NCI-H2171 (cell line): ENCODE data around the gene NDUFB10.
"Not testable (repeated sequence)": the region's sequence is repeated elsewhere in the genome, so short reads cannot be mapped to it uniquely, and the experiment has no call there.

Experiments used
- DNase-seq: peaks from one replicate; lab custom pipeline; 2025; lab: John Stamatoyannopoulos, UW

Gene NDUFB10

GRCh38 chr16:1959269-1960039 is at the start of gene NDUFB10:
Gene NDUFB10, plus strand, starts transcription at chr16:1959538. Its CDS starts 87 bp downstream, at chr16:1959625.
- peak; percentile 85 for DNase-seq

DNA sequence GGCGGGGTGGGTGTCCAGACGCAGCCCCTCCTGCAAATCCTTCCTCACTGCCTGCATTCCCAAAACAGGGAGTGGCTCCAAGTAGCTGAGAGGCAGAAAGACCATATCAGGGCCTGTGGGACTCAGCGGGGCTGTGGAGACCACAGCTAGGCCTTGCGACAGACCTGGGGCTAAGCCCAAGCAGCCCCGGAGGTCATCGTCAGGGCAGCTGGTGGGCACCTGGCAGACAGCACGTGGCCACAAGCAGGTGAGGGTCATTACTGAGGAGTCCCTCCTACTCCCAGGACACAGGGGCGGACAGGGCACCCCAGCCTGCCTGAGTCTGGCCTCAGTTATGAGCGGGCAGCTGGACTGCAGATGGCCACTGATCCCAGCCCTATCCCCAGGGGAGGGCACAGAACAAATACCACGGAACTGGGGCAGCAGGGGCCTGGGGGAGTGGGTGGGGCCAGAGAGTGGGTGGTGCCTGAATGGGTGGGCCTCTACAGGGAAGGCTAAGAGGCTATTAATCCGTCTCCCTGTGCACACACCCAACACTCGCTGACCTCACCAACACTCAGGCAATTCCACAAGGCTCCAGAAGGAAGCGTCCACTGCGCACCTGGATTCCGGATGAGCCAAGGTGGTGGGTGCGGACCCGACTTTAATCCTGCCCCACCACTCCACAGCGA is 49.6 kb upstream of the NDUFB10 start:
- no peak for DNase-seq

- no peak for DNase-seq
Measured at GRCh38 chr16:1911467-1912214, 47.7 kb upstream of the NDUFB10 start.

DNA sequence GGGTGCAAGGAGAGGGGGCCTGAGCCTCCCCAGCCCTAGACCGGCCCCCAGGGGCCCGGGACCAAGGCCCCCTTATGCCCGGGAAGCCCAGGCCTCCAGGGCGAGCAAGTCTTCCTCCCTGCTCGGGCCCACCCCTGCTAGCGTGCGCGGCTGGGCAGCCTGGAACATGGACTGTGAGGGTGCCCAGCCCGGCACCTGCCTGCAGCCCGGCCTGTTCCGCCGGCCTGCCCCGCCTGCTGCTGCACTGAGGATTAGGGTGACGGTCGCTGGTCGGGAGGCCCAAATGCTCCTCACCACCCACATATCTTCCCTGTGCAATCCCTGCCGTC is 47.2 kb upstream of the NDUFB10 start:
- no peak for DNase-seq

DNA sequence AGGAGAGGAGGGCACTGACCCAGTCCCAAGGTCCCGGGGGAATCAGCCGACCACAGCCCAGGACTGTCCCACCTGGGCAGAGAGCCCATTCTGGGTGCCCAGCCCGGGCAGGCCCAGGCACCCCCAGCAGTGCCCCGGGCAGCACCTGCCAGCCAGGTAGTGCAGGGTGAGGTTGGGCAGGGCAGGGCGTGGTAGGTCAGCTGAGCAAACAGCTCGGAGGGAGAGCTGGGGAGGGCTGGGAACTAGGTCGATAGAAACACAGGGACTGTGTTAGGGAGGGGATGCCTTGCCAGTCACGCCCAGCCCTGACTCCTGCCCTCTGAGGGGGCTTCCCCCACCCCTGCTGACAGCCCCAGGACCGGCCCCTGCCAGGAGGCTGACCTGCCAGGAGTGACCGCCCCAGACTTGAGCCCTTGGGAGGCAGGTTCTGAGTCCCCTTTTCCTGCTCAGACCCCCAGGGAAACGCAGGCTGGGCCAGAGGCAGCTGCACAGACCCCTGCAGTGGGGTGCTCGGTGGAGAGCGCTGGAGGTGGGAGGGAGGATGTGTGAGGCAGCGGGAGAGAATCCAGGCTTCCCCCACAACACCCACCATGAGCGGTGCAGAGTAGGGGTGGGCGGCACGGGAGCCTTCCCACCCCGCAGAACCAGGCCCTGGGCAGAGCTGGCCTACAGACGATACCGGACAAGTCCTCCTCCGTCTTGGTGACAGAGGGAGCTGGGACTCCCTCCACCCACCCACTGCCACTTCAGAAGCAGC is 45.8 kb upstream of the NDUFB10 start:
- DNase-seq: no peak

GRCh38 chr16:1914084-1914608 is 45.2 kb upstream of the NDUFB10 start:
- DNase-seq: no peak

GRCh38 chr16:1914988-1915387 is 44.4 kb upstream of the NDUFB10 start:
- DNase-seq: no peak

- no peak for DNase-seq
Measured at GRCh38 chr16:1915732-1916639, 43.4 kb upstream of the NDUFB10 start.

DNA sequence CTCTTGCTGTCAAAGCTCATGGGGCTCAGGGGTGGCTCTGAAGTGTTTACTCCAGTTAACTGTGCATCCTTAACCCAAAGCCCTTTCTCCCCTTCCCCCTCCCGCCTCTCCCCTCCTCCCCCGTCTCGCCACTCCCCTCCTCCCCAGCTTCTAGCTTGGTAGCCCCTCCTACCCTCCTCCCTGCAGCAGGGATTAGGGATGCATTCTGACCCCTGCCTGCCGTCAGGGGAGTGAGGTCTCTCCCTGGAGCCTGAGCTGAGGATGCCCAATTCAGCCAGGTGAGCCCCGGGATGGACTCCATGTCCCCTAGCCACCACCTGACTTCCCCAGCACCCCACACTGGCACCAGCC is 42.7 kb upstream of the NDUFB10 start:
- no peak for DNase-seq

DNA sequence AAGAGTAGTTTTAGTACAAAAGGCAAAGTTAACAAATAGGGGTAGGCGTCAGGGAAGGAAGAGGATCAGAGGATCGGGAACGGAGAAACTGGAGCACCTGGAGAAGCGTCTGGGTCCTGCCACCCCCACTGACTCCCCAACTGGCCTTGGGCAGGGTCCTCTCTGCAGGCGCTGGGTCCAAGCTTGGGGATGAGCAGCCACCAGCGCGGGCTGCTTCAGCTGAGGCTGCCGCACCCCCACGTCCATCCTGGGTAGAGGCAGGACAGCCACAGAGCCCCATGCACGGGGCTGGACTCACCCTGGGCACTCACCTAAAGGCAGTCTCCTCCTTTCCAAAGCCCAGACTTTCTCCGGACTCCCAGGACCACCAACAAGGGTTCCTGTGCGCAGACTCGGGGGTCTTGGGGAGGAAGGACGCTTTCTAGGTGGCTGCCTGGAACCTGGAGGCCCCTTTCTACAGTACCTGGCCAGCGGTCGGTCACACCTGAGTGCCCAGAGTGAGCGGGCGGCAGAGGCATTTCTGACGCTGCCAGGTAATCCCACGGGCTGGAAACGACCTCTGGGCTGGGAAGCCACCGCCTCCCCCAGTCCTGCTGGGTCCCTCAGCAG is 42.2 kb upstream of the NDUFB10 start:
- DNase-seq: no peak

DNA sequence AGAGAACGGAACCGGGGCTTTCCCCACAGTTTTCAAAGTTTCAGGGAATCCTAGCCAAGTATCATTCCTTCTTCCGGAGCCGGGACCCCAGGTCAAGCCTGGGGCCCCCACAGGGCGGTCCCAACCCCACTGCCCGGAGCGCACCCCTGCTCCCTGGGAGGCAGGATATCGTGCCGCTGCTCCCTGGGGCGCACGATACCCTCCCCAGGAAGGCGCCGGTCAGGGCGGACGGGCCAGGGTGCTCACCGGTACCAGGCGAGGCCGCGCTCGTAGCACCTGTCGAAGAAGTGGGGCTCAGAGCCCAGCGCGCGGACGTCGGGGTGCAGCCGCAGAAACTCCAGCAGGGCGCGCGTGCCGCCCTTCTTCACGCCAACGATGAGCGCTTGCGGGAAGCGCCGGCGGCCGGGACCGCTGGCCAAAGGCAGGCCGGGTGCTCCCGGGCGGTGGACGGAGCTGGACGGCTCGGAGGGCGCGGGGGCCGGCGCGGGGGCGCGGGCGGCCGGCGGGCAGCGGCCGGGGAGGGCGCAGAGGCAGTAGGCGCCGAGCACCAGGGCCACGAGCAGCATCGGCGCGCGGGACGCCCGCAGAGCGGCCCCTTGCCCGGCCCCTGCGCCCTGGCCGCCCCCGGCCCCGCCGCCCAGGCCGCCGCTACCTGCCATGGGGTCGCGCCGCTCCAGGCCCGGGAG is 41.5 kb upstream of the NDUFB10 start:
- no peak for DNase-seq

DNA sequence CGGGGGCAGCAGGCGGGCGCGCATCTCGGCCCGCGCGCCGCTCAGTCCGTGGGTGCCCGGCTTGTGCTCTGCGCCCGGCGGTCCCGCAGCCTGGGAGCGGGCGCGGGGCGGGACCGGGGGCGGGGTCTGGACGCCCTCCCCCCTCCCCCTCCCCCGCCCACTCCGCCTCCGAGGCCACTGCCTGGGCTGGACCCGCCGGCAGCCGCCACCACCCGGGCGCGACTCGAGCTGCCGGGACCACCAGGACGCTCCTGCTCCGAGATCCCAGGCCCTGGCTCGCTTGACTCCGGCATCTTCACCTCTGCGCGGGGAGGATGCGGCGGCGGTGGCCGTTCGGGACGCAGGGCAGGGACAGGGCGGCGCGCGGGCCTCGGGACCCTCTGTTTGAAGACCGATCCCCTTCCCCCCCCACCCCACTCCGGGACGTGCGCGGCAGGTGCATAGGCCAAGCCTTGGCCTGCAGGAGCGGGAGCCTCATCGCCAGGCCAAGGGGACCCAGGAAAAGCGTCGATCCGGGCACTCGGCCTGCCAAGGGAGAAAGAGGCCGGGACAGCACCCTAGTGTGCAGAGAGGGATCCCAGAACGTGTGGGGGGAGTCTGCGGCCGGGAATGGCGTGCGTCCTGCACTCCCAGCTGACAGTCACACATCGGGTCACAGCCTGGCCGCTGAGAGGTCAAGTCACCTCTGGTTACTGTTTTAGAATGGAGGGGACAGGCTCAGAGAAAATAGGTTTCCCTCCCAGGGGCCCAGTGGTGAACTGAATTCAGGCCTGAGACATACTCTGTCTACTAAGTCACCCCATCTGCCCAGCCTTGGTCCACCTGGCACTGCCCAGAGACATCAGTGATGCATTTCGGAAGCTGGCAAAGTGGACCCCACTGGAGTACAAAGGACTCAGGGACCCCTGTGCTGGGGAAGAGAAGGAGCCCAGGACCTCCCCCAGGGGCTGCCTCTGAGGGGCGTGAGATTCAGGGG is 40.7 kb upstream of the NDUFB10 start, which contains the start of gene HS3ST6:
Gene HS3ST6 (minus strand): TSS at position 65 of the 976 bp plus-strand sequence. CDS start 92 bp downstream, outside the sequence.
- DNase-seq: no peak

DNA sequence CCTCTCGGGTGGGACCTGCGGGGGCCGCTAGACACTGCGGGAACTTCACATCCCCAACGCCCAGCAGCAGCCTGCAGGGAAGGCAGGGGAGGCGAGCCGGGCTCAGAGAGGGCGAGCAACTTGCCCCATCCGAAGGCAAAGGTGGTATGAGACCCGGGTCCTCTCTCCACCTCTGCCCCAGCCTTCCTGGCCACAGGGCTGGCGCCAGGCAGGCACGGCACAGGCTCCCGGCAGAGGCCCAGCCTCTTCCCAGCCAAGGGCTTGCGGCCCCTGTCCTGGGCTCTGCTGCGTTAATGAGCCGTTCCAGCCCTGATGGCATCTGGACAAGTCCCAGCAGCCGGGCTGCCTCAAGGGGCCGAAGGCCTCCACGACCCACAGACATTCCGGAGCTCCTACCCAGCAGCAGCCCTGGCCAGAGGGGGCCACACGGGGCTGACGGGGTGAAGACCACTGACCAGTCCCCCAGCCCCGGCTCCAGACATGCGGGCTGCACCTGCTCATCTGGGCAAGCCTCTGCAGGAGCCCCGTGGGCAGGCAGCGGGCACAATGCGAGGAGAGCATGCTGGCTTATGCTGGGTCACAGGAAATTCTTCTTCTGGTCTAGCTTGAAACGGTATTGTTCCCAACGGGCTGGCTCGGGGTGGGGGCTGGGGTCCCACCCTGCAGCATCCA is 39.9 kb upstream of the NDUFB10 start:
- DNase-seq: no peak

- not testable (repeated sequence) for DNase-seq
Measured at GRCh38 chr16:1920122-1920521, 39.2 kb upstream of the NDUFB10 start.

DNA sequence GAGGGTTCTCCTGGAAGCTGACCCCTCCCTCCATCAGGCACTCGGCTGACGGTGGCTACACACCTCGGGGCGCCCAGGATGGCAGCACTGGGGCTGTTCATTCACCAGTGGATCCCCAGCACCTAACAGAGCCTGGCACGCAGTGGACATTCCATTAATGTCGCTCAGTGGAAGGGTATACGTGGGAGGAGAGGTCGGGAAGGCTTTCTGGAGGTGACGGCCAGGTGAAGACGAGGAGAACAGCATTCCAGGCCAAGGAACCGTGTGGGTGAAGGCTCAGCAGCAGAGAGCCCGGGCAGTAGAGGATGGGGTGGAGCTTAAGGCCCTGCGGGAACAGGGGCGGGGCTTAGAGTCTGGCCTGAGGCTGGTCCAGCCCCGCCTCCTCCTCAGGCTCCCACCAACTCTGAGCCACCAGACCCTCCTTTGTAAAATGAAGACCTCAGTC is 38.6 kb upstream of the NDUFB10 start:
- DNase-seq: no peak

DNA sequence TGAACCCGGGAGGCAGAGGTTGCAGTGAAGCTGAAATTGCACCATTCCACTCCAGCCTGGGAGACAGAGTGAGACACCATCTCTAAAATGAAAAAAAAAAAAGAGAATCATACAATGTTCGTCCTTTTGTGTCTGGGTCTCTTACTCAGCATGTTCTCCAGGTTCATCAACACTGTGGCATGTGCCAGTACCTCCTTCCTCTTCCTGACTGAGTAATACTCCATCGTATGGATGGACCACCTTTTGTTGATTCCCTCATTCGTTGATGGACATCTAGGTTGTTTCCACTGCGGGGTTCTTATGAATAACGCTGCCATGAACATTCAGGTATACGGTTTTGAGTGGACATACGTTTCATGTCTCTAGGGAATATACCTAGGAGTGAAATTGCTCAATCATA is 37.0 kb upstream of the NDUFB10 start:
- DNase-seq: no peak

DNA sequence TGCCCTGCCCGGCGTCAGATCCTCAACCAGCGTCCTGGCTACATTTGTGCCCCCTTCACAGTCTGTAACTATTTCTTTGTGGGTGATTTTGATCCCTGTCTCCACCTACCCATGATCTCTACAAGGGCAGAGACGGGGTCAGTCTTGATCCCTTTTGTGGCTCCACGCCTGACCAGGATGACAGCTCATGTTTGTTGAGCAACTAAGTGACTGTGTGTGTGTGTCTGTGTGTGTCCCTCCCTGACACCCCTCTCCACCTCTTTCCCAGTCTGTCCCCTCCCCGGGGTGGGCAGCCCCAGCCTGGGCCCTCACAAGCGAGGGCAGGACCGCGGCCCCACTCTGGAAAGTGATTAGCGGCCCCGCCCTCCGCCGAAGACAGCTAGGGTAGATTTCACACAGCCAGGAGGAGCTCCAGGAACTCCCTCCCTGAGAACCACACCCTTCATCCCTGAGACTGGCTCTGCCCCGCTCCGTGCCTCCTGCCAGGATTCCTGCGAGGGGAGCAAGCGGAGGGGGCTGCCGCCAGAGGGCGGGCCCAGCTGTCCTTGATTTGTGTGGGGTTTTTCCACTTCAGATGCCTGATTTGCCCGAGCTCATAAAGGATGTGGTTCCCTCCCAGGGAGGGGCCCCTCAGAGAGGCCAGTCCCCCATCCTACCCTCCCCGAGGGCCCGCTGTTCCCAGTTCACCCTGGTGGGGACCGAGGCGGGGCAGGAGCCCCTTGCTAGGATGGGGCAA is 35.9 kb upstream of the NDUFB10 start:
- DNase-seq: peak; percentile 80
